ENCODE results near the gene SPRR4.

The SPRR4 gene

GRCh38 chr1:152999818-153000217, 29.4 kb downstream of the SPRR4 start:
- TF ChIP-seq YY1 (IDR thresholded peaks at IDR 0.05; ENCODE audit: low read depth) (no peak), CREB1 (IDR thresholded peaks at IDR 0.05; ENCODE audit: low read depth) (no peak), RAD21 (IDR thresholded peaks at IDR 0.05; ENCODE audit: low read depth) (no peak), EGR1 (IDR thresholded peaks at IDR 0.05) (no peak), NFIC (IDR thresholded peaks at IDR 0.05) (no peak), CEBPB (IDR thresholded peaks at IDR 0.05) (no peak), ZBTB7A (IDR thresholded peaks at IDR 0.05; ENCODE audit: low read depth) (no peak), TAF1 (IDR thresholded peaks at IDR 0.05; ENCODE audit: low read depth) (no peak), MAX (IDR thresholded peaks at IDR 0.05) (no peak), EP300 (IDR thresholded peaks at IDR 0.05; ENCODE audit: borderline replicate concordance) (no peak)
- TF ChIP-seq, protein P1, sequence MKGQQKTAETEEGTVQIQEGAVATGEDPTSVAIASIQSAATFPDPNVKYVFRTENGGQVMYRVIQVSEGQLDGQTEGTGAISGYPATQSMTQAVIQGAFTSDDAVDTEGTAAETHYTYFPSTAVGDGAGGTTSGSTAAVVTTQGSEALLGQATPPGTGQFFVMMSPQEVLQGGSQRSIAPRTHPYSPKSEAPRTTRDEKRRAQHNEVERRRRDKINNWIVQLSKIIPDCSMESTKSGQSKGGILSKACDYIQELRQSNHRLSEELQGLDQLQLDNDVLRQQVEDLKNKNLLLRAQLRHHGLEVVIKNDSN (IDR thresholded peaks at IDR 0.05): no peak
- TF ChIP-seq, protein P2, sequence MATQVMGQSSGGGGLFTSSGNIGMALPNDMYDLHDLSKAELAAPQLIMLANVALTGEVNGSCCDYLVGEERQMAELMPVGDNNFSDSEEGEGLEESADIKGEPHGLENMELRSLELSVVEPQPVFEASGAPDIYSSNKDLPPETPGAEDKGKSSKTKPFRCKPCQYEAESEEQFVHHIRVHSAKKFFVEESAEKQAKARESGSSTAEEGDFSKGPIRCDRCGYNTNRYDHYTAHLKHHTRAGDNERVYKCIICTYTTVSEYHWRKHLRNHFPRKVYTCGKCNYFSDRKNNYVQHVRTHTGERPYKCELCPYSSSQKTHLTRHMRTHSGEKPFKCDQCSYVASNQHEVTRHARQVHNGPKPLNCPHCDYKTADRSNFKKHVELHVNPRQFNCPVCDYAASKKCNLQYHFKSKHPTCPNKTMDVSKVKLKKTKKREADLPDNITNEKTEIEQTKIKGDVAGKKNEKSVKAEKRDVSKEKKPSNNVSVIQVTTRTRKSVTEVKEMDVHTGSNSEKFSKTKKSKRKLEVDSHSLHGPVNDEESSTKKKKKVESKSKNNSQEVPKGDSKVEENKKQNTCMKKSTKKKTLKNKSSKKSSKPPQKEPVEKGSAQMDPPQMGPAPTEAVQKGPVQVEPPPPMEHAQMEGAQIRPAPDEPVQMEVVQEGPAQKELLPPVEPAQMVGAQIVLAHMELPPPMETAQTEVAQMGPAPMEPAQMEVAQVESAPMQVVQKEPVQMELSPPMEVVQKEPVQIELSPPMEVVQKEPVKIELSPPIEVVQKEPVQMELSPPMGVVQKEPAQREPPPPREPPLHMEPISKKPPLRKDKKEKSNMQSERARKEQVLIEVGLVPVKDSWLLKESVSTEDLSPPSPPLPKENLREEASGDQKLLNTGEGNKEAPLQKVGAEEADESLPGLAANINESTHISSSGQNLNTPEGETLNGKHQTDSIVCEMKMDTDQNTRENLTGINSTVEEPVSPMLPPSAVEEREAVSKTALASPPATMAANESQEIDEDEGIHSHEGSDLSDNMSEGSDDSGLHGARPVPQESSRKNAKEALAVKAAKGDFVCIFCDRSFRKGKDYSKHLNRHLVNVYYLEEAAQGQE (IDR thresholded peaks at IDR 0.05; ENCODE audit: low read depth): no peak

DNA sequence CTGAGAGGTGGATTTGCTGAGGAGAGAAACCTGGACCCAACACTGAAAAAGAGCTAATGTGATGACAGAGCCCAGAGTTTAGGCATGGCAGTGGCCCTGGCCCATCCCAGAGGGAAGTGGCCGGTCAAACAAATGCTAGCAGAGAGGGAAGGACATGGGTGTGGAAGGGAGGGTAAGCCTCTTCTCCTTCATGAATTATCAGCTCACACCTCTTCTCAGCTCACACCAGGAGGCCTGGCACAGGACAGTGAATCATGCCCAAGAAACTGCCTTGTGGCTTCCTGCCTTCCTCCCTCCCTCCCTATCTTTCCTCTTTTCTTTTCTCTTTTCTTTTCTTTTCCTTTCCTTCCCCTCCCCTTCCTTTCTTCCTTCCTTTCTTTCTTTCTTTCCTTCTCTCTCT, 29.8 kb downstream of the SPRR4 start:
- TF ChIP-seq NFIC (IDR thresholded peaks at IDR 0.05) (no peak), CEBPB (IDR thresholded peaks at IDR 0.05) (no peak), RAD21 (IDR thresholded peaks at IDR 0.05; ENCODE audit: low read depth) (no peak), EP300 (IDR thresholded peaks at IDR 0.05; ENCODE audit: borderline replicate concordance) (no peak), CREB1 (IDR thresholded peaks at IDR 0.05; ENCODE audit: low read depth) (no peak), TAF1 (IDR thresholded peaks at IDR 0.05; ENCODE audit: low read depth) (no peak), TEAD4 (IDR thresholded peaks at IDR 0.05) (no peak), TCF12 (IDR thresholded peaks at IDR 0.05; ENCODE audit: low read depth) (no peak), FOXM1 (IDR thresholded peaks at IDR 0.05; ENCODE audit: borderline replicate concordance, low read depth) (no peak), ZBTB7A (IDR thresholded peaks at IDR 0.05; ENCODE audit: low read depth) (no peak), MAX (IDR thresholded peaks at IDR 0.05) (no peak), EGR1 (IDR thresholded peaks at IDR 0.05) (no peak), YY1 (IDR thresholded peaks at IDR 0.05; ENCODE audit: low read depth) (no peak)
- TF ChIP-seq, protein P1 (IDR thresholded peaks at IDR 0.05): no peak
- TF ChIP-seq, protein P2 (IDR thresholded peaks at IDR 0.05; ENCODE audit: low read depth): no peak

DNA sequence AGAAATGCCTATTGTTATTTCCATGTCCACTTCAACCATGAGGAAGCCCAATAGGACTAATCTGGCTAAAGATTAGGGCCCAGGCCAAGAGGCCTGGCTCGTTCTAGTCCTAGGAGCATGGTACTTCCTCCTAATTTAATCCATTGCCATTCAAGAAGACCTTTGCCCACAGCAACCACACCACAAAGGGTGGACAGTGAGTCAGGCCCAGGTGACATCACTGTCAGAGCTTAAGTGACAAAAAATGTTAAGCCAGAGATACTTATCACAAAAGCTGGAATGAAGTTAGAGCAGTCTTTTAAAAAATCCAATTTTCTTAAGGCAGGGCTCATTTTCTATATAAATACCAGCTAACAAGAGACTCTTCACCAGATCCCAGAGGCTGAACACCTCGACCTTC, 30.9 kb downstream of the SPRR4 start, which contains the start of gene SPRR3:
Gene SPRR3 (plus strand): TSS at position 368 of the 400 bp plus-strand sequence. CDS start 1,272 bp downstream, outside the sequence.
- TF ChIP-seq CEBPB (IDR thresholded peaks at IDR 0.05) (no peak), TCF12 (IDR thresholded peaks at IDR 0.05; ENCODE audit: low read depth) (no peak), MAX (IDR thresholded peaks at IDR 0.05) (no peak), TEAD4 (IDR thresholded peaks at IDR 0.05) (no peak), NFIC (IDR thresholded peaks at IDR 0.05) (no peak), ZBTB7A (IDR thresholded peaks at IDR 0.05; ENCODE audit: low read depth) (no peak), YY1 (IDR thresholded peaks at IDR 0.05; ENCODE audit: low read depth) (no peak), EP300 (IDR thresholded peaks at IDR 0.05; ENCODE audit: borderline replicate concordance) (no peak), CREB1 (IDR thresholded peaks at IDR 0.05; ENCODE audit: low read depth) (no peak), EGR1 (IDR thresholded peaks at IDR 0.05) (no peak), TAF1 (IDR thresholded peaks at IDR 0.05; ENCODE audit: low read depth) (no peak)
- TF ChIP-seq, protein P1 (IDR thresholded peaks at IDR 0.05): no peak
- TF ChIP-seq, protein P2 (IDR thresholded peaks at IDR 0.05; ENCODE audit: low read depth): no peak

Data from Ishikawa (cell line).